Muscle layer of duodenum (tissue), 2 donors: ENCODE results near the gene NBL1.

Experiments
- H3K27ac ChIP-seq: one replicate; pipeline ENCODE4 v1.7.0; 2013; ENCODE audit warnings: mild to moderate bottlenecking, low read length
- H3K27me3 ChIP-seq: one replicate; pipeline ENCODE4 v1.7.0; 2013; ENCODE audit warnings: low read depth, mild to moderate bottlenecking, control low read depth, low read length
- H3K36me3 ChIP-seq, 2 donors: one replicate each; pipeline ENCODE4 v1.7.0; 2013; ENCODE audit warnings: low read length in 2 of 2, control low read depth in 1 of 2, mild to moderate bottlenecking in 1 of 2; ENCODE audit not compliant: insufficient read depth in 2 of 2, control insufficient read depth in 1 of 2
- H3K4me1 ChIP-seq, 2 donors: one replicate each; pipeline ENCODE4 v1.7.0; 2013; ENCODE audit warnings: low read length in 2 of 2, mild to moderate bottlenecking in 2 of 2, control low read depth in 1 of 2, moderate library complexity in 1 of 2; ENCODE audit not compliant: insufficient read depth in 2 of 2, control insufficient read depth in 1 of 2
- H3K4me3 ChIP-seq, 2 donors: one replicate each; pipeline ENCODE4 v1.7.0; 2013; ENCODE audit warnings: low read length in 2 of 2, low read depth in 1 of 2, mild to moderate bottlenecking in 1 of 2
- H3K9me3 ChIP-seq, 2 donors: one replicate each; pipeline ENCODE4 v1.7.0; 2013; ENCODE audit warnings: low read length in 2 of 2, control low read depth in 1 of 2, mild to moderate bottlenecking in 1 of 2; ENCODE audit not compliant: control insufficient read depth in 1 of 2
- donor health status: healthy.

Gene NBL1

GRCh38 chr1:19610282-19610981 lies 33.7 kb upstream of the NBL1 start:
- H3K4me1 ChIP-seq = peaks cover 10 to 24% of the 10 kb centered on the region in 2 donors

GRCh38 chr1:19612530-19612929 lies 31.6 kb upstream of the NBL1 start:
- peak overlapping the region; percentile 37 for H3K27ac ChIP-seq
- peaks cover 3 to 30% of the 10 kb centered on the region in 2 donors for H3K4me1 ChIP-seq
- H3K4me3 ChIP-seq = no peak overlapping the region
- H3K9me3 ChIP-seq = no peaks in the 10 kb centered on the region
- no peaks in the 10 kb centered on the region for H3K27me3 ChIP-seq
- peaks cover 0 to 10% of the 10 kb centered on the region in 2 donors for H3K36me3 ChIP-seq

More at GRCh38 chr1:19610282-19610981, 33.7 kb upstream of the NBL1 start:
- Histone ChIP-seq H3K4me3 (no peak overlapping the region), H3K9me3 (no peaks in the 10 kb centered on the region), H3K36me3 (peaks cover 0 to 4% of the 10 kb centered on the region in 2 donors), H3K27me3 (no peaks in the 10 kb centered on the region), H3K27ac (no peak overlapping the region)

GRCh38 chr1:19613171-19613703 lies 30.9 kb upstream of the NBL1 start:
- Histone ChIP-seq H3K27ac (peak overlapping the region; percentile 37), H3K36me3 (peaks cover 0 to 10% of the 10 kb centered on the region in 2 donors), H3K4me1 (peaks cover 3 to 30% of the 10 kb centered on the region in 2 donors), H3K27me3 (no peaks in the 10 kb centered on the region), H3K4me3 (no peak overlapping the region), H3K9me3 (no peaks in the 10 kb centered on the region)

- no peaks in the 10 kb centered on the region for H3K9me3 ChIP-seq
- H3K27ac ChIP-seq = no peak overlapping the region
- peaks cover 14 to 42% of the 10 kb centered on the region in 2 donors for H3K4me1 ChIP-seq
Observed at GRCh38 chr1:19615438-19615837, 28.7 kb upstream of the NBL1 start.

GRCh38 chr1:19616489-19616888 lies 27.6 kb upstream of the NBL1 start:
- peaks cover 11 to 44% of the 10 kb centered on the region in 2 donors for H3K4me1 ChIP-seq
- peaks cover 0 to 10% of the 10 kb centered on the region in 2 donors for H3K36me3 ChIP-seq
- no peaks in the 10 kb centered on the region for H3K9me3 ChIP-seq
- no peak overlapping the region for H3K27ac ChIP-seq
- no peaks in the 10 kb centered on the region for H3K27me3 ChIP-seq
- no peak overlapping the region for H3K4me3 ChIP-seq

More at GRCh38 chr1:19615438-19615837, 28.7 kb upstream of the NBL1 start:
- Histone ChIP-seq H3K36me3 (peaks cover 0 to 10% of the 10 kb centered on the region in 2 donors), H3K4me3 (no peak overlapping the region), H3K27me3 (no peaks in the 10 kb centered on the region)

GRCh38 chr1:19617376-19617775 lies 26.7 kb upstream of the NBL1 start:
- Histone ChIP-seq H3K9me3 (no peaks in the 10 kb centered on the region), H3K27ac (no peak overlapping the region), H3K4me3 (no peak overlapping the region), H3K27me3 (no peaks in the 10 kb centered on the region), H3K4me1 (peaks cover 11 to 44% of the 10 kb centered on the region in 2 donors), H3K36me3 (peaks cover 0 to 10% of the 10 kb centered on the region in 2 donors)

- no peak overlapping the region for H3K27ac ChIP-seq
- H3K36me3 ChIP-seq = peaks cover 0 to 10% of the 10 kb centered on the region in 2 donors
- no peaks in the 10 kb centered on the region for H3K27me3 ChIP-seq
- no peaks in the 10 kb centered on the region for H3K9me3 ChIP-seq
- H3K4me3 ChIP-seq = no peak overlapping the region
- peaks cover 11 to 44% of the 10 kb centered on the region in 2 donors for H3K4me1 ChIP-seq
Observed at GRCh38 chr1:19618428-19618827, 25.7 kb upstream of the NBL1 start.

GRCh38 chr1:19619697-19620384 lies 24.3 kb upstream of the NBL1 start:
- Histone ChIP-seq H3K4me1 (peaks cover 11 to 39% of the 10 kb centered on the region in 2 donors), H3K27ac (peak overlapping the region; percentile 9), H3K36me3 (peaks cover 6 to 9% of the 10 kb centered on the region in 2 donors)

GRCh38 chr1:19620786-19621185 lies 23.3 kb upstream of the NBL1 start:
- Histone ChIP-seq H3K27me3 (no peaks in the 10 kb centered on the region), H3K27ac (no peak overlapping the region), H3K9me3 (no peaks in the 10 kb centered on the region), H3K4me3 (no peak overlapping the region), H3K4me1 (peaks cover 11 to 44% of the 10 kb centered on the region in 2 donors), H3K36me3 (peaks cover 13 to 18% of the 10 kb centered on the region in 2 donors)

More at GRCh38 chr1:19619697-19620384, 24.3 kb upstream of the NBL1 start:
- Histone ChIP-seq H3K4me3 (no peak overlapping the region), H3K27me3 (no peaks in the 10 kb centered on the region), H3K9me3 (no peaks in the 10 kb centered on the region)

- Histone ChIP-seq H3K27ac (no peak overlapping the region), H3K4me3 (no peak overlapping the region), H3K4me1 (peaks cover 11 to 43% of the 10 kb centered on the region in 2 donors), H3K36me3 (peaks cover 19 to 24% of the 10 kb centered on the region in 2 donors), H3K9me3 (no peaks in the 10 kb centered on the region), H3K27me3 (no peaks in the 10 kb centered on the region)
Observed at GRCh38 chr1:19621274-19621950, 22.7 kb upstream of the NBL1 start.

- peaks cover 11 to 37% of the 10 kb centered on the region in 2 donors for H3K4me1 ChIP-seq
- peaks cover 27 to 28% of the 10 kb centered on the region in 2 donors for H3K36me3 ChIP-seq
- no peak overlapping the region for H3K4me3 ChIP-seq
- H3K27me3 ChIP-seq = no peaks in the 10 kb centered on the region
- H3K27ac ChIP-seq = no peak overlapping the region
- no peaks in the 10 kb centered on the region for H3K9me3 ChIP-seq
Observed at GRCh38 chr1:19622204-19622603, 21.9 kb upstream of the NBL1 start.
